Measurements from ENCODE around the gene HOXA5.

GRCh38 chr7:27131390-27131819, 12.1 kb downstream of the HOXA5 start:
- no peak for TF ChIP-seq CTCF (IDR thresholded peaks at IDR 0.05)
- TF ChIP-seq POLR2A (IDR thresholded peaks at IDR 0.05) = no peak
